WTC11 (cell line): ENCODE data around the gene PRR18. TPM values are rescaled to one million over a fixed set of nuclear protein-coding genes. Genes with fewer than 3 reads are reported as not detected.

Experiments used
- ATAC-seq: fragments of 200-7000 bp; cut with Tn5 transposase; 2 replicates; pipeline ENCODE4 v1.10.0; 2021; ENCODE audit warnings: mild to moderate bottlenecking, moderate library complexity
- CTCF ChIA-PET: fragments of 300-600 bp; sonication (Branson Sonifier 250); formaldehyde crosslinking; loops from one replicate; lab custom pipeline; 2021; ENCODE audit warnings: antibody characterized with exemption; lab: Charles Lee
- POLR2A ChIA-PET: fragments of 350-600 bp; sonication (Branson Sonifier 250); formaldehyde crosslinking; loops from one replicate; lab custom pipeline; 2021; ENCODE audit warnings: antibody characterized with exemption; lab: Charles Lee
- DNase-seq: peaks from one replicate; pipeline ENCODE4 v3.0.0; 2021; ENCODE audit warnings: low spot score
- H3K27ac Mint-ChIP-seq: 2 replicates; pipeline ENCODE4 v1.8.0; 2021; ENCODE audit warnings: mixed read lengths
- H3K27me3 Mint-ChIP-seq: 2 replicates; pipeline ENCODE4 v1.8.0; 2021; ENCODE audit warnings: low read depth, mild to moderate bottlenecking, moderate library complexity, mixed read lengths
- H3K36me3 Mint-ChIP-seq: 2 replicates; pipeline ENCODE4 v1.8.0; 2021; ENCODE audit warnings: mixed read lengths
- H3K4me1 Mint-ChIP-seq: 2 replicates; pipeline ENCODE4 v1.8.0; 2022; ENCODE audit warnings: mixed read lengths
- H3K4me3 Mint-ChIP-seq: 2 replicates; pipeline ENCODE4 v1.8.0; 2021; ENCODE audit warnings: mild to moderate bottlenecking, moderate library complexity, mixed read lengths
- H3K9me3 Mint-ChIP-seq: 2 replicates; pipeline ENCODE4 v1.8.0; 2021; ENCODE audit warnings: mixed read lengths
- E2F1 ChIP-seq: sonication (generic); formaldehyde crosslinking; IDR thresholded peaks from 2 replicates; pipeline ENCODE4 v1.8.0; 2022; ENCODE audit warnings: mild to moderate bottlenecking, missing genetic modification reagents
- EMX1 ChIP-seq: fragments of 250-450 bp; sonication (Bioruptor Pico); IDR thresholded peaks from 2 replicates; pipeline ENCODE4 v1.8.0; 2021; ENCODE audit warnings: mild to moderate bottlenecking
- IRF1 ChIP-seq: sonication (generic); formaldehyde crosslinking; IDR thresholded peaks from 2 replicates; pipeline ENCODE4 v1.8.0; 2023; ENCODE audit warnings: missing genetic modification reagents
- IRF2 ChIP-seq: sonication (generic); formaldehyde crosslinking; IDR thresholded peaks from 2 replicates; pipeline ENCODE4 v1.8.0; 2022; ENCODE audit warnings: low read depth, missing genetic modification reagents, borderline replicate concordance
- MLX ChIP-seq: sonication (generic); formaldehyde crosslinking; IDR thresholded peaks from 2 replicates; pipeline ENCODE4 v1.8.1; 2023; ENCODE audit warnings: mild to moderate bottlenecking, missing genetic modification reagents, moderate library complexity
- PRRX2 ChIP-seq: fragments of 250-450 bp; sonication (Bioruptor Pico); IDR thresholded peaks from 2 replicates; pipeline ENCODE4 v1.8.0; 2021; ENCODE audit warnings: mild to moderate bottlenecking
- RELA ChIP-seq: sonication (generic); formaldehyde crosslinking; IDR thresholded peaks from 2 replicates; pipeline ENCODE4 v1.8.1; 2022; ENCODE audit warnings: missing genetic modification reagents, mild to moderate bottlenecking, borderline replicate concordance
- STAT6 ChIP-seq: sonication (generic); formaldehyde crosslinking; conservative IDR thresholded peaks from 2 replicates; pipeline ENCODE4 v1.8.1; 2023; ENCODE audit warnings: mild to moderate bottlenecking, low read depth, missing genetic modification reagents, moderate library complexity
- ZNF416 ChIP-seq: fragments of 250-450 bp; sonication (Bioruptor Pico); IDR thresholded peaks from 2 replicates; pipeline ENCODE4 v1.9.0; 2021; ENCODE audit warnings: mild to moderate bottlenecking, inconsistent platforms
- ZNF423 ChIP-seq: fragments of 250-450 bp; sonication (Bioruptor Pico); IDR thresholded peaks from 2 replicates; pipeline ENCODE4 v2.1.2; 2022; ENCODE audit warnings: mild to moderate bottlenecking, moderate library complexity
- ZNF512 ChIP-seq: sonication (generic); formaldehyde crosslinking; IDR thresholded peaks from 2 replicates; pipeline ENCODE4 v1.8.1; 2022; ENCODE audit warnings: missing genetic modification reagents, borderline replicate concordance
- ZSCAN18 ChIP-seq: fragments of 250-450 bp; sonication (Bioruptor Pico); IDR thresholded peaks from 2 replicates; pipeline ENCODE4 v2.1.2; 2022; ENCODE audit warnings: mild to moderate bottlenecking, moderate library complexity
- total RNA-seq: library from RNA; stranded (reverse); gene quantifications from 3 replicates; pipeline ENCODE4 v1.2.3, GENCODE V29; 2021

Gene PRR18
- total RNA-seq, 1 experiment from 2014 or later: 0.52 TPM

GRCh38 chr6:166336847-166337246 is 28.7 kb upstream of the PRR18 start (continued):
- no peak for TF ChIP-seq ZSCAN18 (CRISPR knock-in tag)

GRCh38 chr6:166335378-166336302 is 27.4 kb upstream of the PRR18 start:
- Mint-ChIP-seq H3K27ac (no peak overlapping the region), H3K36me3 (peaks cover 24% of the 10 kb centered on the region), H3K27me3 (no peaks in the 10 kb centered on the region), H3K4me3 (no peak overlapping the region), H3K9me3 (no peaks in the 10 kb centered on the region), H3K4me1 (peaks cover 33% of the 10 kb centered on the region)
- DNase-seq: no peak
- no peak for TF ChIP-seq ZNF423
- TF ChIP-seq ZNF512 (CRISPR knock-in tag): no peak
- no peak for TF ChIP-seq ZNF416
- ChIA-PET POLR2A (no interaction called here), CTCF (interaction anchor here (1.7 kb wide), 1 partner anchor 22 kb away, joined by 4 read pairs; no protein-coding TSS in a partner anchor)
- ATAC-seq: no peak

GRCh38 chr6:166334878-166335277 is 26.7 kb upstream of the PRR18 start:
- DNase-seq: no peak
- CTCF ChIA-PET: no interaction called here

More at GRCh38 chr6:166334878-166335277, 26.7 kb upstream of the PRR18 start:
- POLR2A ChIA-PET: no interaction called here
- H3K4me3 Mint-ChIP-seq: no peak overlapping the region
- H3K27me3 Mint-ChIP-seq: no peaks in the 10 kb centered on the region
- peak overlapping the region; percentile 81 for H3K27ac Mint-ChIP-seq
- no peak for ATAC-seq
- peaks cover 36% of the 10 kb centered on the region for H3K4me1 Mint-ChIP-seq
- H3K36me3 Mint-ChIP-seq: peaks cover 24% of the 10 kb centered on the region
- TF ChIP-seq STAT6: no peak
- TF ChIP-seq IRF1 (CRISPR knock-in tag): no peak
- TF ChIP-seq E2F1 (CRISPR knock-in tag): no peak
- no peak for TF ChIP-seq IRF2 (CRISPR knock-in tag)
- TF ChIP-seq ZNF423: no peak
- no peak for TF ChIP-seq EMX1
- TF ChIP-seq MLX: no peak
- TF ChIP-seq PRRX2 (CRISPR knock-in tag): no peak
- no peak for TF ChIP-seq RELA (CRISPR knock-in tag)
- H3K9me3 Mint-ChIP-seq: no peaks in the 10 kb centered on the region
